H1 (cell line): ENCODE results near the gene SLC10A2. TPM values are rescaled to one million over a fixed set of nuclear protein-coding genes. Genes with fewer than 3 reads are reported as not detected.

Source experiments
- CREB1 ChIP-seq: IDR thresholded peaks from 2 replicates; pipeline ENCODE4 v1.6.1; 2012; ENCODE audit warnings: inconsistent platforms
- EGR1 ChIP-seq: IDR thresholded peaks from 2 replicates; pipeline ENCODE4 v1.6.1; 2011; ENCODE audit warnings: low read depth, low read length, borderline replicate concordance
- HDAC2 ChIP-seq, 2 experiments: fragments of 300-600 bp in 1 of 2; sonication (generic) in 1 of 2; IDR thresholded peaks; 2 replicates each; pipeline ENCODE4 v1.6.1; 2011 to 2012; ENCODE audit warnings: low read depth in 2 of 2, low read length in 2 of 2, mild to moderate bottlenecking in 2 of 2, moderate library complexity in 2 of 2, borderline replicate concordance in 1 of 2, inconsistent platforms in 1 of 2
- KDM1A ChIP-seq: fragments of 200-600, 300-600 bp; sonication (generic); IDR thresholded peaks from 2 replicates; pipeline ENCODE4 v1.7.1; 2016; ENCODE audit warnings: mild to moderate bottlenecking, low read length, borderline replicate concordance
- NANOG ChIP-seq: IDR thresholded peaks from 2 replicates; pipeline ENCODE4 v1.6.1; 2011; ENCODE audit warnings: low read length, low read depth, mild to moderate bottlenecking, inconsistent platforms; ENCODE audit not compliant: insufficient read depth, poor library complexity, severe bottlenecking
- SIRT6 ChIP-seq: IDR thresholded peaks from one replicate; pipeline ENCODE4 v1.7.1; 2012; ENCODE audit warnings: low read length, inconsistent platforms
- SUZ12 ChIP-seq: fragments of 200-600 bp; sonication (generic); IDR thresholded peaks from 2 replicates; pipeline ENCODE4 v1.6.1; 2012; ENCODE audit warnings: mild to moderate bottlenecking, inconsistent platforms, low read length, moderate library complexity, mixed read lengths
- polyA plus RNA-seq, 7 experiments: library from polyadenylated mRNA; depleted of rRNA in 3 of 7; stranded (reverse) in 5 of 7; unstranded in 2 of 7; fragments of >200 nt in 5 of 7; fragments of 200-250 nt in 2 of 7; gene quantifications; 1 replicate in 5 of 7; 2 replicates in 1 of 7; 4 replicates in 1 of 7; pipeline versions ENCODE4 v1.2.1 to v1.2.3, GENCODE V29; 2011 to 2013; ENCODE audit warnings: missing spikeins in 2 of 7, mixed read lengths in 2 of 7
- total RNA-seq: library from RNA; stranded (reverse); fragmentation: NEBNext Ultra II Directional; extraction: Animal tissue kit (Norgen Biotek cat#: 25700); gene quantifications from 2 replicates; pipeline ENCODE4 v1.2.1, GENCODE V29; 2021
- TF ChIP-seq, protein P1 (sequence below): IDR thresholded peaks from 2 replicates; pipeline ENCODE4 v1.6.1; 2011; ENCODE audit warnings: low read length, improper control_type of control experiment

Gene SLC10A2
- total and polyA plus RNA-seq, 2 of the 8 experiments (the other 6 are each of a cell fraction or from before 2014, with no cell fraction given), result not detected

DNA sequence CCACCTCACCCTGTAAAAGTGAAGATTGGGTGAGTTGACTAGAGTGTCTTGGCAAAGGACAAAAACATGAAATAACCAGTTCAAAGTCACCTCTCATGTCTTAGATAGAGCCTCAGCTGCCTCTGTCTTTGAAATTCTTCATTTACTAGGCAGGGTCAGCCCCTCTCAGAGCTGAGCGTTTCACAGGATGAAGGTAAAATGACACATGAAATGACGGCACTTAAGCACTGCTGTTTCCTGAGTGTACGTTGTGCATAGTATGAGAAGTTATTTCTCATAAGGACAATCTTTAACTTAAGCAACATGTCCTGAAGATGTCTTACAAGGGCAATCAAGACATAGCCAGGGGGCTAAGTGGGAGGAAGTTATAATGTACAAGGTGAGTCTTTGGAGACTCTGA is 32.3 kb upstream of the SLC10A2 start (continued):
- TF ChIP-seq, protein P1, sequence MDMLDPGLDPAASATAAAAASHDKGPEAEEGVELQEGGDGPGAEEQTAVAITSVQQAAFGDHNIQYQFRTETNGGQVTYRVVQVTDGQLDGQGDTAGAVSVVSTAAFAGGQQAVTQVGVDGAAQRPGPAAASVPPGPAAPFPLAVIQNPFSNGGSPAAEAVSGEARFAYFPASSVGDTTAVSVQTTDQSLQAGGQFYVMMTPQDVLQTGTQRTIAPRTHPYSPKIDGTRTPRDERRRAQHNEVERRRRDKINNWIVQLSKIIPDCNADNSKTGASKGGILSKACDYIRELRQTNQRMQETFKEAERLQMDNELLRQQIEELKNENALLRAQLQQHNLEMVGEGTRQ, result no peak
- TF ChIP-seq SUZ12 (no peak), KDM1A (no peak), SIRT6 (no peak), HDAC2 (IDR thresholded peaks at IDR 0.05; ENCODE audit: borderline replicate concordance in 1 of 2, low read depth in 2 of 2, low read length in 2 of 2) (no peak), EGR1 (no peak), CREB1 (no peak), NANOG (no peak)
